ENCODE data around the gene FAM89A.

GRCh38 chr1:231026576-231026975 is 13.5 kb downstream of the FAM89A start:
- TF ChIP-seq EZH2 (IDR thresholded peaks at IDR 0.05; ENCODE audit: borderline replicate concordance, low read depth, low read length, severe bottlenecking) = no peak
- no peak for TF ChIP-seq CTCF (IDR thresholded peaks at IDR 0.05; ENCODE audit: extremely low read depth in 1 of 2, insufficient read depth in 1 of 2, low read depth in 1 of 2, low read length in 2 of 2)
- TF ChIP-seq POLR2A (IDR thresholded peaks at IDR 0.05; ENCODE audit: low read depth, low read length) = no peak
- TF ChIP-seq, protein P1, sequence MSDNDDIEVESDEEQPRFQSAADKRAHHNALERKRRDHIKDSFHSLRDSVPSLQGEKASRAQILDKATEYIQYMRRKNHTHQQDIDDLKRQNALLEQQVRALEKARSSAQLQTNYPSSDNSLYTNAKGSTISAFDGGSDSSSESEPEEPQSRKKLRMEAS (IDR thresholded peaks at IDR 0.05; ENCODE audit: insufficient read depth, insufficient read length) = no peak
- no peak for TF ChIP-seq POLR2AphosphoS5 (IDR thresholded peaks at IDR 0.05; ENCODE audit: insufficient read depth, low read depth, low read length)
- no peak for TF ChIP-seq JUN (IDR thresholded peaks at IDR 0.05; ENCODE audit: borderline replicate concordance, insufficient read depth, insufficient read length, low read depth)
- TF ChIP-seq FOS (IDR thresholded peaks at IDR 0.05; ENCODE audit: borderline replicate concordance, insufficient read depth, low read length) = no peak
- TF ChIP-seq MYC (IDR thresholded peaks at IDR 0.05; ENCODE audit: low read depth, low read length) = no peak
- no peak for TF ChIP-seq GATA2 (IDR thresholded peaks at IDR 0.05; ENCODE audit: insufficient read depth, insufficient read length, low read depth, low read length)

All from endothelial cell of umbilical vein (primary cell).